HepG2 (cell line): Measurements from ENCODE around the gene DCST2. TPM values are rescaled to one million over a fixed set of nuclear protein-coding genes. Genes with fewer than 3 reads are reported as not detected.

ENCODE experiments used
- CEBPG ChIP-seq: IDR thresholded peaks from 2 replicates; pipeline ENCODE4 v1.6.1; 2016
- DNMT1 ChIP-seq: sonication (generic); formaldehyde crosslinking; IDR thresholded peaks from 2 replicates; pipeline ENCODE4 v1.5.1; 2020; ENCODE audit warnings: mild to moderate bottlenecking, missing genetic modification reagents
- DNMT3B ChIP-seq: conservative IDR thresholded peaks from 2 replicates; pipeline ENCODE4 v1.6.1; 2016; ENCODE audit warnings: missing biosample characterization, control low read depth
- ETV6 ChIP-seq: sonication (generic); formaldehyde crosslinking; conservative IDR thresholded peaks from 2 replicates; pipeline ENCODE4 v1.4.0; 2020; ENCODE audit warnings: missing genetic modification reagents
- MTA1 ChIP-seq: sonication (generic); formaldehyde crosslinking; IDR thresholded peaks from 2 replicates; pipeline ENCODE4 v1.4.0; 2020; ENCODE audit warnings: missing genetic modification reagents, mild to moderate bottlenecking, borderline replicate concordance
- NCOA2 ChIP-seq: sonication (generic); formaldehyde crosslinking; IDR thresholded peaks from 2 replicates; pipeline ENCODE4 v1.8.0; 2022; ENCODE audit warnings: inconsistent platforms
- PCBP1 ChIP-seq: fragments of 200-400 bp; formaldehyde crosslinking; IDR thresholded peaks from 2 replicates; pipeline ENCODE4 v1.6.1; 2017; ENCODE audit warnings: mild to moderate bottlenecking, low read depth, low read length, borderline replicate concordance
- PHB2 ChIP-seq: fragments of 450-650 bp; IDR thresholded peaks from 2 replicates; pipeline ENCODE4 v1.6.1; 2018; ENCODE audit not compliant: partially characterized antibody
- PLRG1 ChIP-seq: fragments of 450-650 bp; conservative IDR thresholded peaks from 2 replicates; pipeline ENCODE4 v1.6.1; 2016
- PRMT3 ChIP-seq: sonication (generic); formaldehyde crosslinking; IDR thresholded peaks from 2 replicates; pipeline ENCODE4 v1.8.1; 2022; ENCODE audit warnings: low read depth, mild to moderate bottlenecking, moderate library complexity, missing genetic modification reagents, borderline replicate concordance
- SIX1 ChIP-seq: sonication (generic); formaldehyde crosslinking; IDR thresholded peaks from 2 replicates; pipeline ENCODE4 v1.4.0; 2020; ENCODE audit warnings: missing genetic modification reagents, borderline replicate concordance
- SOX6 ChIP-seq, 2 experiments: fragments of 450-650 bp in 1 of 2; sonication (generic) in 1 of 2; formaldehyde crosslinking in 1 of 2; IDR thresholded peaks; 2 replicates each; pipeline versions ENCODE4 v1.4.0 to v1.6.1; 2017 to 2020; ENCODE audit warnings: antibody characterized with exemption in 1 of 2, mild to moderate bottlenecking in 1 of 2, missing genetic modification reagents in 1 of 2
- SP140L ChIP-seq: sonication (generic); formaldehyde crosslinking; IDR thresholded peaks from 2 replicates; pipeline ENCODE4 v1.4.0; 2020; ENCODE audit warnings: missing genetic modification reagents, borderline replicate concordance
- U2AF1 ChIP-seq: fragments of 200-400 bp; formaldehyde crosslinking; optimal IDR thresholded peaks from 2 replicates; pipeline ENCODE3; 2017; ENCODE audit warnings: mild to moderate bottlenecking, low read depth, low read length
- XBP1 ChIP-seq: sonication (generic); formaldehyde crosslinking; IDR thresholded peaks from 2 replicates; pipeline ENCODE4 v1.5.0; 2020; ENCODE audit warnings: missing genetic modification reagents
- ZFP36L2 ChIP-seq: sonication (generic); formaldehyde crosslinking; IDR thresholded peaks from 2 replicates; pipeline ENCODE4 v1.4.0; 2020; ENCODE audit warnings: missing genetic modification reagents
- ZNF121 ChIP-seq: sonication (generic); formaldehyde crosslinking; IDR thresholded peaks from 2 replicates; pipeline ENCODE4 v1.5.0; 2020; ENCODE audit warnings: mild to moderate bottlenecking, missing genetic modification reagents
- ZNF17 ChIP-seq: sonication (generic); formaldehyde crosslinking; IDR thresholded peaks from 2 replicates; pipeline ENCODE4 v1.5.0; 2020; ENCODE audit warnings: mild to moderate bottlenecking, missing genetic modification reagents
- ZNF496 ChIP-seq: sonication (generic); formaldehyde crosslinking; IDR thresholded peaks from 2 replicates; pipeline ENCODE4 v1.8.1; 2023; ENCODE audit warnings: mild to moderate bottlenecking, moderate library complexity, missing genetic modification reagents; ENCODE audit not compliant: insufficient replicate concordance
- ZNF547 ChIP-seq: sonication (generic); formaldehyde crosslinking; IDR thresholded peaks from 2 replicates; pipeline ENCODE4 v1.5.1; 2020; ENCODE audit warnings: mild to moderate bottlenecking, missing genetic modification reagents
- ZNF788 ChIP-seq: sonication (generic); formaldehyde crosslinking; IDR thresholded peaks from 2 replicates; pipeline ENCODE4 v1.5.0; 2020; ENCODE audit warnings: mild to moderate bottlenecking, missing genetic modification reagents, borderline replicate concordance
- ZSCAN30 ChIP-seq: sonication (generic); formaldehyde crosslinking; IDR thresholded peaks from 2 replicates; pipeline ENCODE4 v1.5.0; 2020; ENCODE audit warnings: mild to moderate bottlenecking, missing genetic modification reagents
- polyA plus RNA-seq, 8 experiments: library from polyadenylated mRNA; depleted of rRNA in 3 of 8; stranded (reverse) in 7 of 8; unstranded in 1 of 8; fragments of >200 nt; fragmentation: Illumina TruSeq in 4 of 8; extraction: Trizol in 4 of 8; gene quantifications; 2 replicates each; pipeline versions ENCODE4 v1.2.1 to v1.2.3, GENCODE V29; 2011 to 2016; ENCODE audit warnings: low read depth in 4 of 8, missing spikeins in 1 of 8, mixed read lengths in 1 of 8; ENCODE audit not compliant: insufficient read depth in 1 of 8
- total RNA-seq, 5 experiments: library from RNA; depleted of rRNA; stranded (reverse); fragments of >200 nt; fragmentation: Illumina TruSeq; extraction: Trizol; gene quantifications; 2 replicates each; pipeline ENCODE4 v1.2.3, GENCODE V29; 2016; ENCODE audit warnings: low read depth in 1 of 5
- TF ChIP-seq, protein P1 (sequence below): sonication (generic); formaldehyde crosslinking; IDR thresholded peaks from 2 replicates; pipeline ENCODE4 v1.8.0; 2022; ENCODE audit warnings: missing genetic modification reagents, mild to moderate bottlenecking, borderline replicate concordance
- TF ChIP-seq, protein P2 (sequence below): sonication (generic); formaldehyde crosslinking; IDR thresholded peaks from 2 replicates; pipeline ENCODE4 v1.5.0; 2020; ENCODE audit warnings: mild to moderate bottlenecking, missing genetic modification reagents
- TF ChIP-seq, protein P3 (sequence below): sonication (generic); formaldehyde crosslinking; IDR thresholded peaks from 2 replicates; pipeline ENCODE4 v1.4.0; 2020; ENCODE audit warnings: missing genetic modification reagents
- TF ChIP-seq, protein P4 (sequence below): sonication (generic); formaldehyde crosslinking; IDR thresholded peaks from 2 replicates; pipeline ENCODE4 v1.9.0; 2022; ENCODE audit warnings: missing genetic modification reagents, mild to moderate bottlenecking, borderline replicate concordance

Gene DCST2
- total and polyA plus RNA-seq, 2 of the 13 experiments (the other 11 are each of a cell fraction or from before 2014, with no cell fraction given) = 0.74 TPM; not detected in 1

DNA sequence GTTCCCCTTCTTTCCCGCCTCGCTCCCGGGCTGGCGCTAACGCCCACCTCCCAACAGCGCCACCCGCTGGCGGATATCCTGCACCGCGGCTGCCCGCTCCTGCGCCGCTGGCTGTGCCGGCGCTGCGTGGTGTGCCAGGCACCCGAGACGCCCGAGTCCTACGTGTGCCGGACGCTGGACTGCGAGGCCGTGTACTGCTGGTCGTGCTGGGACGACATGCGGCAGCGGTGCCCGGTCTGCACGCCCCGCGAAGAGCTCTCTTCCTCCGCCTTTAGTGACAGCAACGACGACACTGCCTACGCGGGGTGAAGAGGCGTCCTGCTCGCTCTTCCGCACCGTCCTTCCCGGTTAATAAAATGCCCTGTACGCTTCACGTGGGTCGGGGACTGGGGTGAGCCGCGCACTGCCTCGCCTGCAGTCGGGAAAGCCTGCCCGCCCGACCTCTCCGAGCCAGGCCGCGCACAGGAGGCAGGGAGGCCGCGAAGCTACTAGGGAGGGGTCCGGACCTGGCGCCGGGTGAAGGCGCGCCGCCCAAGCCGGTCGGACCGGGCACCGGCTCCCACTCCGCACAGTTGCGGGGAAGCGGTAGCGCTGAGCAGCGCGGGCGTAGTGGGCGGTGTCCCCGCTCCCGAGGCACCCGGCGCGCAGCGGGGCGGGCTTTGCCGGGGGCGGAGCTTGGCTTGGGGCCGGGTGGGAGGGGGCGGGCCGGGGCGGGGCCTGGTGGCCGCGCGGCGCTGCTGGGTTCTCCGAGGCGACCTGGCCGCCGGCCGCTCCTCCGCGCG, 17.2 kb upstream of the DCST2 start, which contains the start of gene ADAM15 (continued):
- TF ChIP-seq PCBP1 (no peak), MTA1 (CRISPR knock-in tag) (peak; percentile 82), DNMT1 (CRISPR knock-in tag) (peak; percentile 78), ZSCAN30 (CRISPR knock-in tag) (no peak), SIX1 (CRISPR knock-in tag) (no peak), ZNF17 (CRISPR knock-in tag) (no peak), ZNF547 (CRISPR knock-in tag) (peak; percentile 81; the same call in 1 of the 2 replicates), ZFP36L2 (no peak; the same call in 1 of the 2 replicates), ZNF496 (CRISPR knock-in tag) (no peak), PRMT3 (CRISPR knock-in tag) (0 out of 2 replicates have a peak, but pooled peaks have one; percentile 56), NCOA2 (CRISPR knock-in tag) (no peak), ZNF788 (peak; percentile 83; the same call in 1 of the 2 replicates), SP140L (CRISPR knock-in tag) (peak; percentile 56; the same call in 1 of the 2 replicates), XBP1 (no peak), U2AF1 (no peak), SOX6 (IDR thresholded peaks at IDR 0.05) (no peak), SOX6 (CRISPR knock-in tag; IDR thresholded peaks at IDR 0.05) (peak; percentile 44; the same call in 1 of the 2 replicates), DNMT3B (CRISPR knock-in tag) (peak; percentile 91), ZNF121 (peak; percentile 84), ETV6 (CRISPR knock-in tag) (no peak; the same call in 1 of the 2 replicates), CEBPG (CRISPR knock-in tag) (0 out of 2 replicates have a peak, but pooled peaks have one; percentile 33), PHB2 (no peak), PLRG1 (no peak)
- TF ChIP-seq, protein P1, sequence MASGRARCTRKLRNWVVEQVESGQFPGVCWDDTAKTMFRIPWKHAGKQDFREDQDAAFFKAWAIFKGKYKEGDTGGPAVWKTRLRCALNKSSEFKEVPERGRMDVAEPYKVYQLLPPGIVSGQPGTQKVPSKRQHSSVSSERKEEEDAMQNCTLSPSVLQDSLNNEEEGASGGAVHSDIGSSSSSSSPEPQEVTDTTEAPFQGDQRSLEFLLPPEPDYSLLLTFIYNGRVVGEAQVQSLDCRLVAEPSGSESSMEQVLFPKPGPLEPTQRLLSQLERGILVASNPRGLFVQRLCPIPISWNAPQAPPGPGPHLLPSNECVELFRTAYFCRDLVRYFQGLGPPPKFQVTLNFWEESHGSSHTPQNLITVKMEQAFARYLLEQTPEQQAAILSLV (CRISPR knock-in tag) = peak; percentile 77; the same call in 1 of the 2 replicates
- TF ChIP-seq, protein P2, sequence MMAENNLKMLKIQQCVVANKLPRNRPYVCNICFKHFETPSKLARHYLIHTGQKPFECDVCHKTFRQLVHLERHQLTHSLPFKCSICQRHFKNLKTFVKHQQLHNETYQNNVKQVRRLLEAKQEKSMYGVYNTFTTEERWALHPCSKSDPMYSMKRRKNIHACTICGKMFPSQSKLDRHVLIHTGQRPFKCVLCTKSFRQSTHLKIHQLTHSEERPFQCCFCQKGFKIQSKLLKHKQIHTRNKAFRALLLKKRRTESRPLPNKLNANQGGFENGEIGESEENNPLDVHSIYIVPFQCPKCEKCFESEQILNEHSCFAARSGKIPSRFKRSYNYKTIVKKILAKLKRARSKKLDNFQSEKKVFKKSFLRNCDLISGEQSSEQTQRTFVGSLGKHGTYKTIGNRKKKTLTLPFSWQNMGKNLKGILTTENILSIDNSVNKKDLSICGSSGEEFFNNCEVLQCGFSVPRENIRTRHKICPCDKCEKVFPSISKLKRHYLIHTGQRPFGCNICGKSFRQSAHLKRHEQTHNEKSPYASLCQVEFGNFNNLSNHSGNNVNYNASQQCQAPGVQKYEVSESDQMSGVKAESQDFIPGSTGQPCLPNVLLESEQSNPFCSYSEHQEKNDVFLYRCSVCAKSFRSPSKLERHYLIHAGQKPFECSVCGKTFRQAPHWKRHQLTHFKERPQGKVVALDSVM (CRISPR knock-in tag) = peak; percentile 58; the same call in 1 of the 2 replicates
- TF ChIP-seq, protein P3, sequence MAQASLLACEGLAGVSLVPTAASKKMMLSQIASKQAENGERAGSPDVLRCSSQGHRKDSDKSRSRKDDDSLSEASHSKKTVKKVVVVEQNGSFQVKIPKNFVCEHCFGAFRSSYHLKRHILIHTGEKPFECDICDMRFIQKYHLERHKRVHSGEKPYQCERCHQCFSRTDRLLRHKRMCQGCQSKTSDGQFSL = no peak
- TF ChIP-seq, protein P4, sequence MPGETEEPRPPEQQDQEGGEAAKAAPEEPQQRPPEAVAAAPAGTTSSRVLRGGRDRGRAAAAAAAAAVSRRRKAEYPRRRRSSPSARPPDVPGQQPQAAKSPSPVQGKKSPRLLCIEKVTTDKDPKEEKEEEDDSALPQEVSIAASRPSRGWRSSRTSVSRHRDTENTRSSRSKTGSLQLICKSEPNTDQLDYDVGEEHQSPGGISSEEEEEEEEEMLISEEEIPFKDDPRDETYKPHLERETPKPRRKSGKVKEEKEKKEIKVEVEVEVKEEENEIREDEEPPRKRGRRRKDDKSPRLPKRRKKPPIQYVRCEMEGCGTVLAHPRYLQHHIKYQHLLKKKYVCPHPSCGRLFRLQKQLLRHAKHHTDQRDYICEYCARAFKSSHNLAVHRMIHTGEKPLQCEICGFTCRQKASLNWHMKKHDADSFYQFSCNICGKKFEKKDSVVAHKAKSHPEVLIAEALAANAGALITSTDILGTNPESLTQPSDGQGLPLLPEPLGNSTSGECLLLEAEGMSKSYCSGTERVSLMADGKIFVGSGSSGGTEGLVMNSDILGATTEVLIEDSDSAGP (CRISPR knock-in tag) = peak; percentile 92
